Cardiac muscle cell (in vitro differentiated cells and primary cell): ENCODE results near the gene ANTXR2. TPM values are rescaled to one million over a fixed set of nuclear protein-coding genes. Genes with fewer than 3 reads are reported as not detected.

Source experiments
- DNase-seq, 2 donors: peaks; one replicate each; pipeline versions ENCODE4 v3.0.0 to v3.0.0-alpha.2; 2010 to 2017; ENCODE audit warnings: low read depth in 1 of 2, low spot score in 1 of 2
- H3K27ac ChIP-seq: fragments of 200-600 bp; sonication (generic); 2 replicates; pipeline ENCODE4 v1.5.1; 2016
- H3K27me3 ChIP-seq: fragments of 200-600 bp; sonication (generic); 2 replicates; pipeline ENCODE4 v1.6.0; 2016; ENCODE audit warnings: control low read depth
- H3K36me3 ChIP-seq: fragments of 200-600 bp; sonication (generic); 2 replicates; pipeline ENCODE4 v1.5.1; 2016; ENCODE audit warnings: control low read depth
- H3K4me1 ChIP-seq: fragments of 200-600 bp; sonication (generic); 2 replicates; pipeline ENCODE4 v1.8.1; 2017; ENCODE audit warnings: low read depth, mild to moderate bottlenecking, mixed run types
- H3K4me3 ChIP-seq: fragments of 200-600 bp; sonication (generic); 2 replicates; pipeline ENCODE4 v1.5.1; 2016; ENCODE audit warnings: mild to moderate bottlenecking
- H3K9me3 ChIP-seq: fragments of 200-600 bp; sonication (generic); 2 replicates; pipeline ENCODE4 v1.5.1; 2017; ENCODE audit warnings: low read depth, mild to moderate bottlenecking, control low read depth
- CTCF ChIP-seq: IDR thresholded peaks from 2 replicates; pipeline ENCODE4 v1.5.1; 2012; ENCODE audit warnings: low read depth, mild to moderate bottlenecking, low read length
- polyA plus RNA-seq: library from polyadenylated mRNA; unstranded; fragments of >200 nt; fragmentation: Nextera tagmentation; extraction: Ambion mirVana; gene quantifications from 2 replicates; pipeline ENCODE4 v1.2.1, GENCODE V29; 2016
- total RNA-seq: library from RNA; depleted of rRNA; stranded (reverse); fragments of >200 nt; gene quantifications from 2 replicates; pipeline ENCODE4 v1.2.3, GENCODE V29; 2016

ANTXR2 gene
- total and polyA plus RNA-seq, 2 experiments from 2014 or later, result 70.6 to 79.6 TPM

GRCh38 chr4:79949178-79949577, 123.9 kb downstream of the ANTXR2 start:
- H3K36me3 ChIP-seq, result no peaks in the 10 kb centered on the region

GRCh38 chr4:79948739-79949138, 124.3 kb downstream of the ANTXR2 start:
- Histone ChIP-seq H3K4me3 (no peak overlapping the region), H3K9me3 (no peaks in the 10 kb centered on the region), H3K4me1 (peaks cover 7% of the 10 kb centered on the region), H3K27ac (no peak overlapping the region), H3K27me3 (no peaks in the 10 kb centered on the region), H3K36me3 (no peaks in the 10 kb centered on the region)
- no peak for DNase-seq
- TF ChIP-seq CTCF, result no peak

More at GRCh38 chr4:79949178-79949577, 123.9 kb downstream of the ANTXR2 start:
- Histone ChIP-seq H3K4me3 (no peak overlapping the region), H3K27ac (no peak overlapping the region), H3K9me3 (no peaks in the 10 kb centered on the region), H3K27me3 (no peaks in the 10 kb centered on the region), H3K4me1 (peaks cover 7% of the 10 kb centered on the region)
- no peak for DNase-seq
- no peak for TF ChIP-seq CTCF

- Histone ChIP-seq H3K27me3 (no peaks in the 10 kb centered on the region), H3K4me3 (no peak overlapping the region), H3K36me3 (no peaks in the 10 kb centered on the region), H3K4me1 (peaks cover 7% of the 10 kb centered on the region), H3K27ac (no peak overlapping the region), H3K9me3 (no peaks in the 10 kb centered on the region)
- TF ChIP-seq CTCF, result no peak
- DNase-seq, result no peak
These were observed 124.8 kb downstream of the ANTXR2 start for GRCh38 chr4:79948261-79948660.

- H3K27ac ChIP-seq, result peak overlapping the region; percentile 7
- no peak for TF ChIP-seq CTCF
- H3K4me3 ChIP-seq, result no peak overlapping the region
- no peaks in the 10 kb centered on the region for H3K27me3 ChIP-seq
- H3K9me3 ChIP-seq, result no peaks in the 10 kb centered on the region
- peaks cover 7% of the 10 kb centered on the region for H3K4me1 ChIP-seq
- H3K36me3 ChIP-seq, result no peaks in the 10 kb centered on the region
- DNase-seq, result no peak
These were observed 125.6 kb downstream of the ANTXR2 start for GRCh38 chr4:79947386-79947785.

- TF ChIP-seq CTCF, result no peak
- no peaks in the 10 kb centered on the region for H3K9me3 ChIP-seq
These were observed 137.8 kb downstream of the ANTXR2 start for GRCh38 chr4:79935274-79935673.

GRCh38 chr4:79934660-79935059, 138.4 kb downstream of the ANTXR2 start:
- no peaks in the 10 kb centered on the region for H3K9me3 ChIP-seq
- no peaks in the 10 kb centered on the region for H3K27me3 ChIP-seq
- no peak for TF ChIP-seq CTCF
- no peaks in the 10 kb centered on the region for H3K4me1 ChIP-seq
- H3K36me3 ChIP-seq, result no peaks in the 10 kb centered on the region
- no peak for DNase-seq
- H3K27ac ChIP-seq, result no peak overlapping the region
- H3K4me3 ChIP-seq, result no peak overlapping the region

More at GRCh38 chr4:79935274-79935673, 137.8 kb downstream of the ANTXR2 start:
- Histone ChIP-seq H3K27ac (no peak overlapping the region), H3K27me3 (no peaks in the 10 kb centered on the region), H3K4me1 (no peaks in the 10 kb centered on the region), H3K4me3 (no peak overlapping the region), H3K36me3 (no peaks in the 10 kb centered on the region)
- no peak for DNase-seq
